TTC549 (cell line): Measurements from ENCODE around the gene MALAT1.

Experiments
- FAIRE-seq: peaks from 2 replicates; lab custom pipeline; 2012; peaks lifted over from hg19 to GRCh38; lab: Jason Lieb, UNC

Gene MALAT1

DNA sequence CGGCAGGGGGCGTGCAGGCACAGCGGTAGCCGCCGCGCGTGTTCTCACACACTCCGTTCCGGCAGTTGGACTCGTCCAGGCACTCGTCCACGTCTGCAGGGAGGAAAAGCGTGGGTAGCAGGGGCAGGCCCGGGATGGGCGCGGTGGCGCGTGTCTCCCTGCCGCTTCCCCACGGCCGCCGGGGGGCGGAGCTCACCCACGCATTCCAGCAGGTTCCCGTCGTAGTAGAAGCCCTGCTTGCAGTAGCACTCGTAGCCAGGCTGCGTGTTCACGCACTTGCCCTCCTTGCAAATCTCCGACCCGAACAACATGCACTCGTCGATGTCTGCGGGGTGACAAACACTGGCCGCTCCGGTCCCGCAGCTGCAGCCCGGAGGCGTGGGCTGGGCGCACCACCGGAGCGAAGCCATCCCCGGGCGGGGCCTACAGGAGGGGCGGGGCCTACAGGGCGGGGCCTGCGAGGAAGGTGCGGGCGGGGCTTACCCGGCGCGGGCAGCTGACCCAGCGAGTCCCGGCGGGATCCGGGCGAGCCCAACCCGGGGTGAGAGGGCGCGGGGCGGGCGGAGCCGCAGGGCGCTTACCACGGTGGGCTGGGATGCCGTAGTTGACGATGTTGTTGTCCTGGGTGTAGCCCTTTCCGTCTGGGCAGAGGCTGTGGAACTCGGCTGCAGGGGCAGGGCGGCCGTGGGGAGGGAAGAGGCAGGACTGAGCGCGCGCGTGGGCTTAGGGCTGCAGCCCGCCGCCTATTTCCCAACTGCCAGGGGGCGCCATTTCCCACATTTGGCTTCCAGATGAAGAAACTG lies 41.6 kb downstream of the MALAT1 start:
- FAIRE-seq = no peak

DNA sequence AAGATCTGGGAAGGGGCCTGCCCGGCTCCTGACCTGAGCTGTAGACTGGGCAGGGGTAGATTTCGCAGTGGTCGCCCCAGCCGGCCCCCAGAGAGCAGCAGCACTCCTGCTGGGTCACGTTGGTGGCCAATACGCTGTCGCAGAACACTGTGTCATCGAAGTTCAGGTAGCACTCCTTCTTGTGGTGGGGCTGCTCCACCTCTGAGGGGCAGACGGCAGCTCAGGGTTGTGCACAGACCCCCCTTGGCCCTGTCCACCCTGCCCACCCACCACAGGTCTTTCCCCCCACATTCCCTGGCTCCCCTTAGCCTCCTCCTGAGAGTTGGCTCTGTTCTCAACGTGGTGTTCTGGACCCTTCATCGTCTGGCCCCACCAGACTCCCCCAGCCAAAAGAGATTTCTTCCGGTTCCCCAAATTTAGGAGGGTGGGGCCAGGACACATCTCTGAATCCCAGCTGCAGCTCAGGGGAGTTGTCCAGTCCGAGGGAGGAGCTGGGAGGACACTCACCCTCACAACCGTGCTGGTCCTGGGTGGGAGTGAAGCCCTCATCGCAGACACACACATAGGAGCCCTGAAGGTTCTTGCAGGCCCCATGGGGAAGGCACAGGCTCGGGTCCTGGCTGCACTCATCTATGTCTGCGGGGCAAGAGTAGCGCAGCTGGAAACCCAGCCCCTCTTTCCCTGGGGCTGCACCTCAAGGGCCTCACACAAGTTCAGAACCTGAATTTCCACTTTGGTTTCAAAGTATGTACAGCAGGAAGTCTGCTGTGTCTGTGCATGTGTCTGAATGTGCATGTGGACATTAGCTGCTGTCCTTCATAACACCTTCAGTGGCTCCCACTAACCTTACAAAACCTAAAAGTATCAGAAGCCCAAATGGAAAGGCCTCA lies 42.5 kb downstream of the MALAT1 start:
- FAIRE-seq = no peak

DNA sequence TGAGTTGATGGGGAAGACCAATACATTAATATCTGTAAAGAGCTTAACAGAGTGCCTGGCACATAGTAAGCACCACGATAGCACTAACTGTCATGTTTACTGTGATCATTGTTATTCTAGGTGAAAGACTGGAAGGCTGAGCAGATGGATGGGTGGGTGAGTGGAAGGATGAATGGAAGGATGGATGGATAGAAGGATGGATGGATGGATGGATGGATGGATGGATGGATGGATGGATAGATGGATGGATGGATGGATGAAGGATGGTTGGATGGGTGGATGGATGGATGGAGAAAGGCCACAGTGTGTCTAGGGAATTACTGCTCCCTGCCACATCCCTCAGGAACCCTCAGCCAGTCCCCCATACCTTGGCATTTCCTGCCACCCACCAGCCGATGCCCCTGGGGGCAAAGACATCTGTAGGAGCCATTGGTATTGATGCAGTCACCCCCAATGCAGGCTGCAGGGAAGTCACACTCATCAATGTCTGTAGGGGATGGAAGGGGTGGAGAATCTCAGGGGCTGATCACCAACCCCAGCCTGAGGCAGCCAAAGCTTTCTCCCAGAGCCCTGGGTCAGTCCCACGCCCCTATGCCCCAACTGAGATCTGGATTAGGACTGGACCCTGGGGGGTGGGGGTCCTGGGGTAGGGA lies 44.0 kb downstream of the MALAT1 start:
- FAIRE-seq = no peak

DNA sequence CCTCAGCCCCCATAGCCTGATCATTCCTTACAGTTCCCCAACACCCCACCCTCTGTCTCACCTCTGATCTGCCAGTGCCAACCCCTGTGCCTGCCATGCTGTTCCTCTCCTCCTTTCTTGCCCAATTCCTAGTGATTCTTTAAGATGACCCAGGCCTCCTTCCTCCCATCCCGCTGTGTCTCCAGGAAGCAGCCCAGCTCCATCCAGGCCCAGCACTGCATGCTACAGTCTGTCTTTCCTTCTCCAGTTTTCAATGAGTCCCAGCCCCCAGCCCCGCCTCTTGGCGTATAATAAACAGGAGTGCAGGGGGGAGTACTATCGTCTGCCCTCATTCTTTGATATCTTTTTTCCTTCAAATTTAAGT lies 47.0 kb downstream of the MALAT1 start:
- FAIRE-seq = no peak

DNA sequence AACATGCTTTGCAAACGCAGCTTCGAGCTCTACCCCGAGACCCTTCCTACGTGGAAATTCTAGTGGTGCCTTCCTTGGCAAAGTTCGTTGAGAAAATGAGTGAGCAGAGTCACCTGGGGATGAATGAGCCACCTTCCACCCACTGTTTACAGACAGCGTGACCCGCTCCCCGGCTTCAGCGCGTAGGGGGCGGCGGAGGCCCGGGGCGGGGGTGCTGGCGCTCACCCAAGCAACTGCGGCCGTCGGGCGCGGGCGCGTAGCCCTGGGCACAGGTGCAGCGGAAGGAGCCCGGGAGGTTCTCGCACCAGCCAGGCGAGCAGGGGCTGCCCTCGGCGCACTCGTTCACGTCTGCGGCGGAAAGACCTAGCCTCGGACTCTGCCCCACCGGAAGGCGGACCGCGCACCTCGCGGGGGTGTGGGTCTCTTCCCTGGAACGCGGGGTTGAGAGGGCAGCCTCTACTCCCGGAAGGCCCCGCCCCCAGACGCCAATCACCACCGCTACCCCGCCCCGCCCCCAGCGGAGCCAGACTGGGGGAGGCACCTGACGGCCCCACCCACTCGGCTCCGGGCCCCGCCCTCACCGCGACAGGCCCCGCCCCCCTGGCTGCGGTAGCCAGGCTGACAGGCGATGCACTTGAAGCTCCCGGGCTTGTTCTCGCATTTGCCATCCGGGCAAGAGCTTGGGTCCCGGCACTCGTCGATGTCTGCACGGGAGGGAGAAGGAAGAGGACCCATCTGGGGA lies 47.5 kb downstream of the MALAT1 start:
- no peak for FAIRE-seq

DNA sequence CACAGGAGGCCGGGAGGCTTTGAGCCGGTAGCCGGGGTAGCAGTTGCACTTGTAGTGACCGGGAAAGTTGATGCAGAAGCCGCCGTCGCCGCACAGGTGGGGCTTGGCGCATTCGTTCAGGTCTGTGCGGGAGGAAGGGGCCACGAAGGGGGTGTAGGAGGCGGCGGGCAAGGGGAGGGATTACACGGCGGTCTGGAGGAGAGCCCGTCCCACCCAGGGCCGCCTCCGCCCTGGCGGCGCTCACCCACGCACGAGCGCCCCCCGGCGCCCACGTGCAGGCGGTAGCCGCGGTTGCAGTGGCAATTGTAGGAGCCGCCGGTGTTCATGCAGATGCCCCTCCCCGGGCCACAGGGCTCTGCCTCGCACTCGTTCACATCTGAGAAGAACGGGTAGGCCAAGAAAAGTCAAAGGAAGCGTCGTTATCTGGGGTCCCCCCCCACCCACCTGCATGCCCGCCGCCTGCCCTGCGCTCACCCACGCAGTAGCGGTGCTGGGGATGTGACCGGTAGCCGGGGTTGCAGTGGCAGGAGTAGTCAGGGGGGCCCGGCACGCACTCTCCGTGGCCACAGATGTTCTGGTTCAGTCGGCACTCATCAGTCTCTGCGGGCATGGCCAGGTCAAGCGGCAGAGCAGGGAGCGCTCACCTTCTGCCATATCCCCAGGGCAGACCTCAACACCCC lies 48.7 kb downstream of the MALAT1 start:
- no peak for FAIRE-seq

GRCh38 chr11:65548395-65548794 lies 49.5 kb downstream of the MALAT1 start:
- FAIRE-seq = no peak

DNA sequence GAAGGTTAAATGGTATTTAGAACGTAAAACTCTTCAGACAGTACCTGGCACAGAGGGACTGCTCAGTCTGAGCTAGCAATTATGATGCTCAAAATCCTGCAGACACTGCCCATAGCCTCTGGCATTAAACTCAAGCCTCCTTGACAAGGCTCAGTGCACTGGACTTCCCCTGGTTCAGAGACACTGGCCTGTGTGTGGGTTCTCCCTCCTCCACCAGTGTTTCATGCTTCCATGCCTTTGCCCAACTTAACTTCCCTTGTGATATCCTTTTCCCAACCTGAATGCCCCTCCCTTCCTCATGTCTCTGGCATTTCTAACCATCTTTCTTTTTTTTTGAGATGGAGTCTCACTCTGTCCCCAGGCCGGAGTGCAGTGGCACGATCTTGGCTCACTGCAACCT lies 50.3 kb downstream of the MALAT1 start:
- FAIRE-seq = no peak

DNA sequence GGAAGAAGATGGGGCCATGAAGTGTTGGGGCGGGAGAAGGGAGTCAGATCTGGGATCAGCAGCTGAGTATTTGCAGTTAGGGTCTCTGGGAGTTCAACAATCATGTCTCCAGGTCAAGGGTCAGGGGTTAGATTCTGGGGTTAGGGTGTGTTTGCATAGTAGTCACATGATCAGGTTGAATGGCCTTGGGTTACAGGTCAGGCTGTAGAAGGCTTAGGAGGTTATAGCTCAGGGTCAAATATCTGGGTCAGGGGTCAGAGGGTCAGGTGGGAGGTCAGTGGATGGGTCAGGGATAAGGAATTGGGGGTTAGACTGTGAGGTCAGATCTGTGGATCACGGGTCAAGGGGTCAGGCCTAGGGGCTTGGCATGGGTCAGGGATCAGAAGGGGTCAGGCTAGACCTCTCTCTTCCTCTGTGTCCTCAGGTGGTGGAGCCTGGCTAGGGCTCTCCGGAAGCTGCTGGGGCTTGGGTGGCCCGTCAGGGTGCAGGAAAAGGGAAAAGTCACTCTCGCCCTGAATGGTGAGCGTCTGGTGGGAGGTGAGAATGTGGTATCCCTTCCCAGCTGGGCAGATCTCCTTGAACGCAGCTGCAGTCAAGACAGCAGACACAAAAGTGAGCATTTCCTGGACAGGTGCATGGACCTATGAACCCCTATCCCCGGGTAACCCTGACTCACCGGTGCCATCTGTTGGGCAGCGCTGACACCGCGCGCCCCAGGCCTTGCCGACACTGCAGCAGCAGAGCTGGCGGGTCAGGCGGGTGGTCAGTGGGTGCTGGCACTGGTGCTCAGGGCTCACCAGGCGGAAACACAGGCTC lies 52.9 kb downstream of the MALAT1 start:
- no peak for FAIRE-seq

DNA sequence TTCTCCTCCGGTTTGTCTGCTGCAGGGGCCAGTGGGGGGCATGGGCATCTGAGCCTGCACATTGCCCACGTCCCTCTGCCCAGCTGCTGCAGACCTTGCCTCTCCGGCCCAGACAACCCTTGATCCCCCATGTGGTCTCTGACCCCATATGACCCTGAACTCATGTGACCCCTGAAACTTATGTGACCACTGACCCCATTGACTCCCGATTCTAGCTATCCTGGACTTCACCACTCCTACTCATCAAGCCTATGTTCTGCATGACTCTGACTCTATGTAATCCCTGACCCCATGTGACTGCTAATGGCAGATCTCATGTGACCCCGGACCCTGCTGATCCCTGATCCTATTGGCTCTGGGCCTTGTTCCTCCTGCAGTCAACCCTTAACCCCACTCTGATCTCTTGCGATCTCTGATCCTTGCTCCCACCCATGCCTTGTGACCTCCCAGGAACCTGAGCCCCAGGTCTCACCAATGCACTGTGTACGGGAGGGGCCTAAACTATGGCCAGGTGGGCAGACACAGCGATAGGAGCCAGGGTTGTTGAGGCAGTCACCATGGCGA lies 53.6 kb downstream of the MALAT1 start:
- FAIRE-seq = no peak

- FAIRE-seq = no peak
Measured at GRCh38 chr11:65553301-65554001, 54.6 kb downstream of the MALAT1 start.

- FAIRE-seq = no peak
Measured at GRCh38 chr11:65554057-65554818, 55.4 kb downstream of the MALAT1 start.

- no peak for FAIRE-seq
Measured at GRCh38 chr11:65554842-65555430, 56.1 kb downstream of the MALAT1 start.

- FAIRE-seq = no peak
Measured at GRCh38 chr11:65555693-65556231, 56.9 kb downstream of the MALAT1 start.
